Measurements from ENCODE around the gene PGP.

PGP gene

GRCh38 chr16:2162676-2163118 lies 51.9 kb downstream of the PGP start:
- TF ChIP-seq EZH2phosphoT487 (conservative IDR thresholded peaks at IDR 0.05; ENCODE audit: low read length) (no peak), CTCF (IDR thresholded peaks at IDR 0.05; ENCODE audit: insufficient read depth, low read length, poor library complexity, severe bottlenecking) (no peak)
- Histone ChIP-seq H3K27me3 (ENCODE audit: low read length) (no peaks in the 10 kb centered on the region), H3K4me3 (ENCODE audit: insufficient read depth, low read length, poor library complexity, severe bottlenecking) (no peak overlapping the region), H3K9me2 (replicated peaks; ENCODE audit: insufficient read depth, low read length) (no peaks in the 10 kb centered on the region), H3K9ac (ENCODE audit: low read length) (no peak overlapping the region), H3K9me3 (ENCODE audit: insufficient read depth, low read length) (no peaks in the 10 kb centered on the region), H2AFZ (ENCODE audit: low read depth, low read length, severe bottlenecking) (no peak overlapping the region), H3K27ac (ENCODE audit: low read depth, low read length) (no peak overlapping the region), H3F3A (ENCODE audit: insufficient read depth) (no peaks in the 10 kb centered on the region), H3K79me2 (ENCODE audit: insufficient read depth, low read length) (peaks cover 65% of the 10 kb centered on the region), H3K4me2 (ENCODE audit: low read depth, low read length, poor library complexity, severe bottlenecking) (no peak overlapping the region), H4K20me1 (ENCODE audit: low read depth, low read length) (no peaks in the 10 kb centered on the region), H3K36me3 (ENCODE audit: low read length) (no peaks in the 10 kb centered on the region)

GRCh38 chr16:2161911-2162310 lies 52.7 kb downstream of the PGP start:
- Histone ChIP-seq H2AFZ (ENCODE audit: low read depth, low read length, severe bottlenecking) (no peak overlapping the region), H3K27me3 (ENCODE audit: low read length) (no peaks in the 10 kb centered on the region), H3K4me3 (ENCODE audit: insufficient read depth, low read length, poor library complexity, severe bottlenecking) (no peak overlapping the region), H3K9me3 (ENCODE audit: insufficient read depth, low read length) (no peaks in the 10 kb centered on the region), H3K27ac (ENCODE audit: low read depth, low read length) (no peak overlapping the region), H4K20me1 (ENCODE audit: low read depth, low read length) (no peaks in the 10 kb centered on the region), H3K36me3 (ENCODE audit: low read length) (no peaks in the 10 kb centered on the region), H3K79me2 (ENCODE audit: insufficient read depth, low read length) (peaks cover 73% of the 10 kb centered on the region), H3F3A (ENCODE audit: insufficient read depth) (no peaks in the 10 kb centered on the region), H3K9me2 (replicated peaks; ENCODE audit: insufficient read depth, low read length) (no peaks in the 10 kb centered on the region), H3K9ac (ENCODE audit: low read length) (no peak overlapping the region), H3K4me2 (ENCODE audit: low read depth, low read length, poor library complexity, severe bottlenecking) (no peak overlapping the region)
- TF ChIP-seq CTCF (IDR thresholded peaks at IDR 0.05; ENCODE audit: insufficient read depth, low read length, poor library complexity, severe bottlenecking) (no peak), EZH2phosphoT487 (conservative IDR thresholded peaks at IDR 0.05; ENCODE audit: low read length) (no peak)
